HepG2 (cell line): ENCODE data around the gene SLC16A13. TPM values are rescaled to one million over a fixed set of nuclear protein-coding genes. Genes with fewer than 3 reads are reported as not detected.

Experiments
- ATAC-seq: fragments of 200-7000 bp; cut with Tn5 transposase; 3 replicates; pipeline ENCODE4 v1.9.1; 2020; ENCODE audit warnings: mild to moderate bottlenecking, moderate library complexity
- BruUV-seq: library from RNA; stranded (reverse); fragments of 400-500 nt; replicated peaks from 2 replicates; lab custom pipeline; 2021; lab: Mats Ljungman, UMichigan
- CTCF ChIA-PET: fragments of 300-600 bp; formaldehyde crosslinking; extraction: SDS; loops from one replicate; lab custom pipeline; 2021; ENCODE audit warnings: low total read pairs, inconsistent platforms, low intra/inter-chr PET ratio; lab: Yijun Ruan, JAX
- POLR2A ChIA-PET: fragments of 350-600 bp; sonication (Branson Sonifier 250); formaldehyde crosslinking; loops from one replicate; lab custom pipeline; 2020; ENCODE audit warnings: antibody characterized with exemption, inconsistent platforms; lab: Yijun Ruan, JAX
- DNase-seq: peaks from one replicate; pipeline ENCODE4 v3.0.0-alpha.2; 2015; ENCODE audit warnings: low spot score
- FAIRE-seq: peaks from 3 replicates; lab custom pipeline; 2011; peaks lifted over from hg19 to GRCh38; lab: Jason Lieb, UNC
- H2AFZ ChIP-seq: one replicate; pipeline ENCODE4 v1.6.1; 2011; ENCODE audit warnings: low read length, inconsistent platforms
- H3K27ac ChIP-seq: fragments of 300-600 bp; 3 replicates; pipeline ENCODE4 v1.8.0; 2011; ENCODE audit warnings: mixed run types, mild to moderate bottlenecking, mixed read lengths, low read length, inconsistent platforms; ENCODE audit not compliant: insufficient read depth; ENCODE audit errors: extremely low read length
- H3K27me3 ChIP-seq, 2 experiments: fragments of 200-600 bp in 1 of 2; 2 replicates in 1 of 2; 3 replicates in 1 of 2; pipeline versions ENCODE4 v1.6.0 to v1.8.0; 2011; ENCODE audit warnings: low read length in 2 of 2, mild to moderate bottlenecking in 2 of 2, moderate library complexity in 2 of 2, inconsistent platforms in 1 of 2; ENCODE audit not compliant: insufficient read depth in 2 of 2, control insufficient read depth in 1 of 2
- H3K36me3 ChIP-seq, 2 experiments: fragments of 200-600 bp in 1 of 2; replicated peaks in 1 of 2; 2 replicates in 1 of 2; 3 replicates in 1 of 2; pipeline versions ENCODE4 v1.5.1 to v1.8.0; 2011; ENCODE audit warnings: low read length in 2 of 2, inconsistent platforms in 1 of 2; ENCODE audit not compliant: insufficient read depth in 2 of 2, control insufficient read depth in 1 of 2
- H3K4me1 ChIP-seq: 2 replicates; pipeline ENCODE4 v1.5.1; 2012; ENCODE audit warnings: low read length, inconsistent platforms; ENCODE audit not compliant: insufficient read depth
- H3K4me2 ChIP-seq: 2 replicates; pipeline ENCODE4 v1.6.0; 2011; ENCODE audit warnings: low read depth, low read length, inconsistent platforms
- H3K4me3 ChIP-seq, 3 experiments: fragments of 200-600 bp in 1 of 3; sonication (generic), shearing (Covaris generic) in 1 of 3; replicated peaks in 1 of 3; 2 replicates each; pipeline ENCODE4 v1.5.1; 2011 to 2016; ENCODE audit warnings: low read length in 3 of 3, inconsistent platforms in 2 of 3, low read depth in 2 of 3, mild to moderate bottlenecking in 2 of 3, control low read depth in 1 of 3, mixed read lengths in 1 of 3; ENCODE audit not compliant: insufficient read depth in 1 of 3
- H3K79me2 ChIP-seq: one replicate; pipeline ENCODE4 v1.6.1; 2011; ENCODE audit warnings: low read length, inconsistent platforms; ENCODE audit not compliant: insufficient read depth
- H3K9ac ChIP-seq: 2 replicates; pipeline ENCODE4 v1.6.0; 2011; ENCODE audit warnings: mild to moderate bottlenecking, low read depth, low read length, inconsistent platforms; ENCODE audit not compliant: insufficient read depth
- H3K9me3 ChIP-seq: 2 replicates; pipeline ENCODE4 v1.5.1; 2012; ENCODE audit warnings: mild to moderate bottlenecking, low read length
- H4K20me1 ChIP-seq: 2 replicates; pipeline ENCODE4 v1.6.0; 2011; ENCODE audit warnings: inconsistent platforms, mild to moderate bottlenecking, low read length, moderate library complexity; ENCODE audit not compliant: insufficient read depth
- CENPT ChIP-seq: sonication (generic); formaldehyde crosslinking; IDR thresholded peaks from 2 replicates; pipeline ENCODE4 v1.8.0; 2022; ENCODE audit warnings: low read depth, mild to moderate bottlenecking, moderate library complexity, missing genetic modification reagents
- CREB1 ChIP-seq, 2 experiments: fragments of 450-650 bp in 1 of 2; IDR thresholded peaks; 2 replicates each; pipeline ENCODE4 v1.6.1; 2016 to 2017; ENCODE audit warnings: control low read depth in 1 of 2, mild to moderate bottlenecking in 1 of 2, missing compliant biosample characterization in 1 of 2, missing genetic modification characterization in 1 of 2
- HCFC1 ChIP-seq: fragments of 150-350 bp; IDR thresholded peaks from 2 replicates; pipeline ENCODE4 v1.6.1; 2014; ENCODE audit warnings: low read depth, low read length
- HIVEP1 ChIP-seq: sonication (generic); formaldehyde crosslinking; IDR thresholded peaks from 2 replicates; pipeline ENCODE4 v1.4.0; 2020; ENCODE audit warnings: mild to moderate bottlenecking, missing genetic modification reagents
- KMT2B ChIP-seq: IDR thresholded peaks from 2 replicates; pipeline ENCODE4 v1.6.1; 2016; ENCODE audit warnings: missing genetic modification reagents, missing compliant biosample characterization
- PCBP2 ChIP-seq: fragments of 200-400 bp; formaldehyde crosslinking; optimal IDR thresholded peaks from 2 replicates; pipeline ENCODE3; 2018; ENCODE audit warnings: low read length, low read depth; ENCODE audit not compliant: poor library complexity, severe bottlenecking
- SMAD3 ChIP-seq: sonication (generic); formaldehyde crosslinking; IDR thresholded peaks from 2 replicates; pipeline ENCODE4 v1.4.0; 2020; ENCODE audit warnings: missing genetic modification reagents
- TARDBP ChIP-seq: sonication (generic); formaldehyde crosslinking; IDR thresholded peaks from 2 replicates; pipeline ENCODE4 v1.8.0; 2022; ENCODE audit warnings: mild to moderate bottlenecking, missing genetic modification reagents
- ZNF30 ChIP-seq: sonication (generic); formaldehyde crosslinking; IDR thresholded peaks from 2 replicates; pipeline ENCODE4 v1.5.0; 2020; ENCODE audit warnings: mild to moderate bottlenecking, missing genetic modification reagents
- ZNF382 ChIP-seq: sonication (generic); formaldehyde crosslinking; IDR thresholded peaks from 2 replicates; pipeline ENCODE4 v1.5.0; 2020; ENCODE audit warnings: missing genetic modification reagents, mild to moderate bottlenecking, borderline replicate concordance
- ZNF7 ChIP-seq: IDR thresholded peaks from 2 replicates; pipeline ENCODE4 v1.6.1; 2016; ENCODE audit warnings: missing biosample characterization, missing genetic modification reagents
- WGBS: methylation state at CpG from one replicate; pipeline ENCODE4 v1.1.6; 2017; ENCODE audit warnings: low lambda C conversion rate; 5-methylcytosine and 5-hydroxymethylcytosine counted together
- in situ Hi-C: cut with HindIII; loops from 2 replicates; pipeline ENCODE4 v1.10.0; 2017; ENCODE audit warnings: low pct_unique_long_range_greater_than_20kb; ENCODE audit not compliant: extremely low pct_ligation_motif_present
- intact Hi-C: fragments of 100-400 bp; cut with micrococcal nuclease; formaldehyde crosslinking; loops from one replicate; pipeline ENCODE4 v1.10.0; 2022; ENCODE audit not compliant: unreplicated experiment
- polyA plus RNA-seq, 8 experiments: library from polyadenylated mRNA; depleted of rRNA in 3 of 8; stranded (reverse) in 7 of 8; unstranded in 1 of 8; fragments of >200 nt; fragmentation: Illumina TruSeq in 4 of 8; extraction: Trizol in 4 of 8; gene quantifications; 2 replicates each; pipeline versions ENCODE4 v1.2.1 to v1.2.3, GENCODE V29; 2011 to 2016; ENCODE audit warnings: low read depth in 4 of 8, missing spikeins in 1 of 8, mixed read lengths in 1 of 8; ENCODE audit not compliant: insufficient read depth in 1 of 8
- total RNA-seq, 5 experiments: library from RNA; depleted of rRNA; stranded (reverse); fragments of >200 nt; fragmentation: Illumina TruSeq; extraction: Trizol; gene quantifications; 2 replicates each; pipeline ENCODE4 v1.2.3, GENCODE V29; 2016; ENCODE audit warnings: low read depth in 1 of 5
- TF ChIP-seq, protein P1 (sequence below), 2 experiments: sonication (generic) in 1 of 2; formaldehyde crosslinking in 1 of 2; IDR thresholded peaks; 2 replicates each; pipeline versions ENCODE4 v1.5.1 to v1.6.1; 2011 to 2020; ENCODE audit warnings: borderline replicate concordance in 1 of 2, low read depth in 1 of 2, low read length in 1 of 2, mild to moderate bottlenecking in 1 of 2, missing genetic modification reagents in 1 of 2, moderate library complexity in 1 of 2
- TF ChIP-seq, protein P2 (sequence below): sonication (generic); formaldehyde crosslinking; IDR thresholded peaks from 2 replicates; pipeline ENCODE4 v1.4.0; 2020; ENCODE audit warnings: missing genetic modification reagents, mild to moderate bottlenecking, borderline replicate concordance

The SLC16A13 gene
- total and polyA plus RNA-seq, 2 of the 13 experiments (the other 11 are each of a cell fraction or from before 2014, with no cell fraction given): 2.2 to 3.0 TPM

DNA sequence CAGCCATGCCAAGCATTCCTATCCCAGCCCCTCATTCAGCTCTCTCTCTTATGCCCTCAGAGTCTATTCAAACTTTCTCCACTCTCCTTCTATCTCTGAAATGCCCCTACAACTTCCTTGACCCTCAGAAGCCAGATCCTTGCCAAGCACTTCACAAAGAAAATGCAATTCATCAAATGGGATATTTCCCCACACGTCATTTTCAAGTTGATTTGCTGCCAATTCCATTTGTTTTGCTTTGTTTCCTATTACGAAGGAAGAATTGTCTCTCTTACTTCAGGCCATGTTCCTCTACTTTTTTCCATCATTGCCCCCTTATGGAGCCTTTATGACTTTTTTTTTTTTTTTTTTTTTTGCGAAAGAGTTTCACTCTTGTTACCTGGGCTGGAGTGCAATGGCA is 49.1 kb upstream of the SLC16A13 start:
- Histone ChIP-seq H3K9ac (no peak overlapping the region), H3K27ac (no peak overlapping the region), H3K79me2 (no peaks in the 10 kb centered on the region), H3K4me1 (no peaks in the 10 kb centered on the region), H3K4me3 (no peak overlapping the region), H4K20me1 (no peaks in the 10 kb centered on the region), H3K36me3 (no peaks in the 10 kb centered on the region), H3K9me3 (no peaks in the 10 kb centered on the region), H2AFZ (no peak overlapping the region), H3K27me3 (no peaks in the 10 kb centered on the region; a peak in 1 of 5 replicates), H3K4me2 (no peak overlapping the region)
- TF ChIP-seq HIVEP1 (CRISPR knock-in tag) (no peak), CREB1 (IDR thresholded peaks at IDR 0.05) (no peak), CREB1 (CRISPR knock-in tag; IDR thresholded peaks at IDR 0.05) (no peak), PCBP2 (no peak), KMT2B (CRISPR knock-in tag) (no peak), TARDBP (CRISPR knock-in tag) (no peak)
- WGBS: 76% methylated on average over 3 of the region's 3 CpGs
- ATAC-seq (no peak), DNase-seq (no peak), FAIRE-seq (no peak)
- BruUV-seq: no TSS peak
- ChIA-PET CTCF (no interaction called here), POLR2A (no interaction called here)
- intact Hi-C loops: no loop called here
- in situ Hi-C loops: no loop called here

DNA sequence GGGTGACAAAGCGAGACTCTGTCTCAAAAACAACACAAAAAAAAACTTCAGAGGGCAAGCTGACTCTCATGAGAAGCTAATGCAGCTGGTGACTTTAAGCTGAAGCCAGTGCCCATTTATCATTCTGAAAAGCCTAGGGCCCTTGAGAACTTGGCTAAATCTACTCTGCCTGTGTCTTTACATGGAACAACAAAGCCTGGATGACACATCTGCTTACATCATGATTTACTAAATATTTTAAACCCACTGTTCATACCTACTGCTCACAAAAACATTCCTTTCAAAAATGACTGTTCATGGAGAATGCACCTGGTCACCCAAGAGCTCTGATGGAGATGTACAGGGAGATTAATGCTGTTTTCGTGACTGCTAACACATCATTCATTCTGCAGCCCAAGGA is 46.0 kb upstream of the SLC16A13 start:
- no TSS peak for BruUV-seq
- in situ Hi-C loops (no loop called here), intact Hi-C loops (no loop called here)
- no peak for DNase-seq
- H3K27me3 ChIP-seq: no peaks in the 10 kb centered on the region
- ChIA-PET POLR2A (interaction anchor here (1.2 kb wide), 1 partner anchor 15 kb away, joined by 3 read pairs; no protein-coding TSS in a partner anchor), CTCF (no interaction called here)
- H3K4me1 ChIP-seq: no peaks in the 10 kb centered on the region
- no peaks in the 10 kb centered on the region for H3K36me3 ChIP-seq
- H3K9me3 ChIP-seq: no peaks in the 10 kb centered on the region
- H3K79me2 ChIP-seq: no peaks in the 10 kb centered on the region
- H3K9ac ChIP-seq: no peak overlapping the region
- no peak for ATAC-seq
- no peak overlapping the region for H3K4me3 ChIP-seq
- H3K27ac ChIP-seq: no peak overlapping the region
- no peak for FAIRE-seq
- H2AFZ ChIP-seq: no peak overlapping the region
- 100% methylated on average over 2 of the region's 2 CpGs for WGBS
- H4K20me1 ChIP-seq: no peaks in the 10 kb centered on the region
- H3K4me2 ChIP-seq: no peak overlapping the region
- TF ChIP-seq, protein P1, sequence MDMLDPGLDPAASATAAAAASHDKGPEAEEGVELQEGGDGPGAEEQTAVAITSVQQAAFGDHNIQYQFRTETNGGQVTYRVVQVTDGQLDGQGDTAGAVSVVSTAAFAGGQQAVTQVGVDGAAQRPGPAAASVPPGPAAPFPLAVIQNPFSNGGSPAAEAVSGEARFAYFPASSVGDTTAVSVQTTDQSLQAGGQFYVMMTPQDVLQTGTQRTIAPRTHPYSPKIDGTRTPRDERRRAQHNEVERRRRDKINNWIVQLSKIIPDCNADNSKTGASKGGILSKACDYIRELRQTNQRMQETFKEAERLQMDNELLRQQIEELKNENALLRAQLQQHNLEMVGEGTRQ (IDR thresholded peaks at IDR 0.05; ENCODE audit: low read depth, low read length): no peak
- TF ChIP-seq, protein P1 (CRISPR knock-in tag; IDR thresholded peaks at IDR 0.05; ENCODE audit: borderline replicate concordance): no peak
- TF ChIP-seq ZNF7 (CRISPR knock-in tag) (no peak), ZNF30 (CRISPR knock-in tag) (no peak), HCFC1 (no peak), ZNF382 (CRISPR knock-in tag) (no peak), CENPT (CRISPR knock-in tag) (no peak), SMAD3 (no peak)
- TF ChIP-seq, protein P2, sequence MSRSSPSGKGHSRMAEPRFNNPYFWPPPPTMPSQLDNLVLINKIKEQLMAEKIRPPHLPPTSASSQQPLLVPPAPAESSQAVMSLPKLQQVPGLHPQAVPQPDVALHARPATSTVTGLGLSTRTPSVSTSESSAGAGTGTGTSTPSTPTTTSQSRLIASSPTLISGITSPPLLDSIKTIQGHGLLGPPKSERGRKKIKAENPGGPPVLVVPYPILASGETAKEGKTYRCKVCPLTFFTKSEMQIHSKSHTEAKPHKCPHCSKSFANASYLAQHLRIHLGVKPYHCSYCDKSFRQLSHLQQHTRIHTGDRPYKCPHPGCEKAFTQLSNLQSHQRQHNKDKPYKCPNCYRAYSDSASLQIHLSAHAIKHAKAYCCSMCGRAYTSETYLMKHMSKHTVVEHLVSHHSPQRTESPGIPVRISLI (CRISPR knock-in tag): no peak
